PC-9 (cell line): ENCODE data around the gene MSI2. TPM values are rescaled to one million over a fixed set of nuclear protein-coding genes. Genes with fewer than 3 reads are reported as not detected.

Experiments
- BruUV-seq: library from RNA; stranded (reverse); fragments of 400-500 nt; replicated peaks from 2 replicates; lab custom pipeline; 2021; lab: Mats Ljungman, UMichigan
- CTCF ChIA-PET: fragments of 300-600 bp; sonication (Branson Sonifier 250); formaldehyde crosslinking; loops from one replicate; lab custom pipeline; 2022; ENCODE audit warnings: antibody characterized with exemption; lab: Charles Lee
- POLR2A ChIA-PET: fragments of 300-600 bp; sonication (Branson Sonifier 250); formaldehyde crosslinking; loops from one replicate; lab custom pipeline; 2022; ENCODE audit warnings: antibody characterized with exemption; ENCODE audit not compliant: unreplicated experiment; lab: Charles Lee
- DNase-seq, 2 experiments: peaks; one replicate each; pipeline versions ENCODE4 v3.0.0 to v3.0.0-alpha.2; 2015 to 2022; ENCODE audit warnings: mixed read lengths in 1 of 2
- H2AFZ ChIP-seq: fragments of 200-600 bp; sonication (generic); 2 replicates; pipeline ENCODE4 v1.8.1; 2017; ENCODE audit warnings: antibody characterized with exemption
- H3F3A ChIP-seq: fragments of 200-600 bp; sonication (generic); 2 replicates; pipeline ENCODE4 v1.8.1; 2017; ENCODE audit warnings: antibody characterized with exemption, mild to moderate bottlenecking, low read depth; ENCODE audit not compliant: insufficient read depth
- H3K27ac ChIP-seq: fragments of 200-600 bp; sonication (generic); 2 replicates; pipeline ENCODE4 v1.6.1; 2016; ENCODE audit warnings: mixed run types
- H3K27me3 ChIP-seq: fragments of 200-600 bp; sonication (generic); 2 replicates; pipeline ENCODE4 v1.6.1; 2016; ENCODE audit warnings: low read depth, mixed run types; ENCODE audit not compliant: insufficient read depth
- H3K36me3 ChIP-seq: fragments of 200-600 bp; sonication (generic); 2 replicates; pipeline ENCODE4 v1.6.1; 2016; ENCODE audit warnings: low read depth, mixed run types
- H3K4me1 ChIP-seq: fragments of 200-600 bp; sonication (generic); replicated peaks from 2 replicates; pipeline ENCODE4 v1.6.1; 2016; ENCODE audit warnings: mixed run types; ENCODE audit not compliant: insufficient read depth
- H3K4me2 ChIP-seq: fragments of 200-600 bp; sonication (generic); 2 replicates; pipeline ENCODE4 v1.6.1; 2017; ENCODE audit warnings: mixed run types
- H3K4me3 ChIP-seq: fragments of 200-600 bp; sonication (generic); 2 replicates; pipeline ENCODE4 v1.6.1; 2016; ENCODE audit warnings: mixed run types
- H3K79me2 ChIP-seq: fragments of 200-600 bp; sonication (generic); 2 replicates; pipeline ENCODE4 v1.6.1; 2017; ENCODE audit warnings: low read depth, mixed run types
- H3K9me2 ChIP-seq: fragments of 200-600 bp; sonication (generic); 2 replicates; pipeline ENCODE4 v1.8.1; 2017; ENCODE audit warnings: mild to moderate bottlenecking; ENCODE audit not compliant: insufficient read depth
- H3K9me3 ChIP-seq: fragments of 200-600 bp; sonication (generic); 2 replicates; pipeline ENCODE4 v1.8.1; 2016; ENCODE audit warnings: low read depth; ENCODE audit not compliant: insufficient read depth
- H4K20me1 ChIP-seq: fragments of 200-600 bp; sonication (generic); 2 replicates; pipeline ENCODE4 v1.8.1; 2017; ENCODE audit not compliant: insufficient read depth
- EZH2 ChIP-seq: fragments of 200-600 bp; sonication (generic); IDR thresholded peaks from 2 replicates; pipeline ENCODE4 v1.8.0; 2017; ENCODE audit warnings: antibody characterized with exemption, low read depth
- intact Hi-C: fragments of 100-400 bp; cut with micrococcal nuclease; formaldehyde crosslinking; loops from one replicate; pipeline ENCODE4 v1.10.0; 2022; ENCODE audit not compliant: unreplicated experiment
- total RNA-seq: library from RNA; stranded (reverse); gene quantifications from 2 replicates; pipeline ENCODE4 v1.2.3, GENCODE V29; 2021
- TF ChIP-seq, protein P1 (sequence below): fragments of 200-600 bp; sonication (generic); conservative IDR thresholded peaks from 2 replicates; pipeline ENCODE4 v1.6.1; 2017; ENCODE audit warnings: mixed run types, antibody characterized with exemption, mild to moderate bottlenecking, moderate library complexity

Gene MSI2
- total RNA-seq, 1 experiment from 2014 or later: 15.7 TPM

DNA sequence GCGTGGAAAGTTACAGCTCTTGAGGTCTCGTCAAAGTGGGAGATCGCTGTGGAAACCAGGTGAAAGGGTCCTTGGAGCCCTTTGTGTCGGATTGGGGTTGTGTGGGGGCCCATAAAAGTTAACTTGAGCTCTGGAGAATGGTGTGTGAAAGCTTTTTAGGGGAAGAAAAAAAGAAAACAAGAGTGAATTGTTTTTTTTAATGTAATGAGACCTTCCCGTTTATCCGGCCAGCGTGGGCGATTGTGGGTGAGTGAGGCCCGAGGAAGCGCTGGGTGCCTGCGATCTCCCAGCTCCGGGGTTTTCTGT is 150.6 kb downstream of the MSI2 start:
- Histone ChIP-seq H4K20me1 (no peaks in the 10 kb centered on the region), H3K9me2 (no peaks in the 10 kb centered on the region), H3K27me3 (0 out of 2 replicates have a peak, but pooled peaks cover 13% of the 10 kb centered on the region), H3F3A (peaks cover 30% of the 10 kb centered on the region), H3K79me2 (no peaks in the 10 kb centered on the region), H3K4me2 (peak overlapping the region; percentile 77), H3K4me1 (peaks cover 33% of the 10 kb centered on the region), H3K27ac (peak overlapping the region; percentile 79), H2AFZ (no peak overlapping the region), H3K36me3 (no peaks in the 10 kb centered on the region), H3K9me3 (no peaks in the 10 kb centered on the region), H3K4me3 (peak overlapping the region; percentile 43; the same call in 1 of the 2 replicates)
- no peak for DNase-seq
- TF ChIP-seq EZH2: no peak
- TF ChIP-seq, protein P1, sequence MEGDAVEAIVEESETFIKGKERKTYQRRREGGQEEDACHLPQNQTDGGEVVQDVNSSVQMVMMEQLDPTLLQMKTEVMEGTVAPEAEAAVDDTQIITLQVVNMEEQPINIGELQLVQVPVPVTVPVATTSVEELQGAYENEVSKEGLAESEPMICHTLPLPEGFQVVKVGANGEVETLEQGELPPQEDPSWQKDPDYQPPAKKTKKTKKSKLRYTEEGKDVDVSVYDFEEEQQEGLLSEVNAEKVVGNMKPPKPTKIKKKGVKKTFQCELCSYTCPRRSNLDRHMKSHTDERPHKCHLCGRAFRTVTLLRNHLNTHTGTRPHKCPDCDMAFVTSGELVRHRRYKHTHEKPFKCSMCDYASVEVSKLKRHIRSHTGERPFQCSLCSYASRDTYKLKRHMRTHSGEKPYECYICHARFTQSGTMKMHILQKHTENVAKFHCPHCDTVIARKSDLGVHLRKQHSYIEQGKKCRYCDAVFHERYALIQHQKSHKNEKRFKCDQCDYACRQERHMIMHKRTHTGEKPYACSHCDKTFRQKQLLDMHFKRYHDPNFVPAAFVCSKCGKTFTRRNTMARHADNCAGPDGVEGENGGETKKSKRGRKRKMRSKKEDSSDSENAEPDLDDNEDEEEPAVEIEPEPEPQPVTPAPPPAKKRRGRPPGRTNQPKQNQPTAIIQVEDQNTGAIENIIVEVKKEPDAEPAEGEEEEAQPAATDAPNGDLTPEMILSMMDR: no peak
- no TSS peak for BruUV-seq
- intact Hi-C loops: no loop called here
- CTCF ChIA-PET: interaction anchor here (0.6 kb wide), 1 partner anchor 169 kb away, joined by 4 read pairs; no protein-coding TSS in a partner anchor
- POLR2A ChIA-PET: no interaction called here

DNA sequence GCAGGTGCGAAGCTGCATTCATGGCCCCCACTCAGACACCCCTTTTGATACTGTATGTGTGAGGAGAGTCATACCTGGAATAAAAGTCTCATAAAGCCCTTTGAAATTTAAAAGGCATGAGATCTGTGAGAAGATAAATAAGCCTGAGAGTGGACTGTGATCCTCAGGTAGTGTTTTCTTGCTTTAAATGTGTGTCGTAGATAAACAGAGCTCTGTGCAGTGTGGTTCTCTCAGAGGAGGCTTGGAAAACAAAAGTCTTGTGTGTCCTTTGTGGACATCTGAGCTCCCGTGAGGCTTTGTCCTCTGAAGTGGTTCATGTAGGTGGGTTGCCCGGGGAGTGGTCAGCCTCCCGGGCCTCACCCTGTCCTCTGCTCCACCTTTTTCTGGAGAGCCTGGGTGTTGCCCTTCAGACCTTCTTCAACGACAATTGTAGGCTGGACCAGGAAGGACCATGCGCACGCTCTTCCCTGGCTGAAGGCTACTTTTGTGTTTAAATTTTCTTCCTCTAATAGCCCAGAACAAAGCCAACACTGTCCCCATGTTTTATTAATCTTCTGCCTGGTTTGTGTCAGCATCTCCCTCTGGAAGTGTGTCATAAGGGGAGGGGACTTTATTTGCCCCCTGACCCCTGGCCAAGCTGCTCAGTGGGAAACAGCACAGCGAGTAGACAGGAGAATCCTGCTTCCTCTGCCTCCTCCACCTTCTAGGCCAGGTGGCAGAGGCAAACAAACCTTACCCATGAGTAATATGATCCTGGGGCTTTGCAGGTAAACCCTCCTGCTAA is 151.2 kb downstream of the MSI2 start:
- peak; percentile 37 to 94 for DNase-seq

GRCh38 chr17:57408071-57408811 is 151.9 kb downstream of the MSI2 start:
- no TSS peak for BruUV-seq
- Histone ChIP-seq H4K20me1 (no peaks in the 10 kb centered on the region), H3K4me3 (peak overlapping the region; percentile 43; the same call in 1 of the 2 replicates), H3K27me3 (0 out of 2 replicates have a peak, but pooled peaks cover 13% of the 10 kb centered on the region), H3K79me2 (no peaks in the 10 kb centered on the region), H3K9me3 (no peaks in the 10 kb centered on the region), H3K9me2 (no peaks in the 10 kb centered on the region), H3K4me2 (peak overlapping the region; percentile 77), H3K27ac (peak overlapping the region; percentile 79), H3K4me1 (peaks cover 33% of the 10 kb centered on the region), H2AFZ (peak overlapping the region; percentile 19; the same call in 1 of the 2 replicates), H3K36me3 (no peaks in the 10 kb centered on the region), H3F3A (peaks cover 30% of the 10 kb centered on the region)
- DNase-seq: peak in 1 of 2 experiments; percentile 66
- intact Hi-C loops: no loop called here
- TF ChIP-seq, protein P1: no peak
- TF ChIP-seq EZH2: no peak
- ChIA-PET POLR2A (no interaction called here), CTCF (interaction anchor here (0.6 to 0.7 kb wide), 2 partner anchors 135 to 376 kb away, joined by 3 to 8 read pairs; no protein-coding TSS in a partner anchor)

More for the DNA sequence above, 151.2 kb downstream of the MSI2 start:
- TF ChIP-seq EZH2: no peak
- TF ChIP-seq, protein P1: no peak
- H3K36me3 ChIP-seq: no peaks in the 10 kb centered on the region
- H2AFZ ChIP-seq: peak overlapping the region; percentile 19; the same call in 1 of the 2 replicates
- intact Hi-C loops: no loop called here
- H3K9me3 ChIP-seq: no peaks in the 10 kb centered on the region
- no peaks in the 10 kb centered on the region for H3K79me2 ChIP-seq
- no peaks in the 10 kb centered on the region for H3K9me2 ChIP-seq
- POLR2A ChIA-PET: interaction anchor here (0.5 kb wide), 1 partner anchor 30 kb away, joined by 11 read pairs; no protein-coding TSS in a partner anchor
- H3F3A ChIP-seq: peaks cover 30% of the 10 kb centered on the region
- H3K4me1 ChIP-seq: peaks cover 33% of the 10 kb centered on the region
- H3K27me3 ChIP-seq: 0 out of 2 replicates have a peak, but pooled peaks cover 13% of the 10 kb centered on the region
- CTCF ChIA-PET: no interaction called here
- H3K4me2 ChIP-seq: peak overlapping the region; percentile 77
- H3K27ac ChIP-seq: peak overlapping the region; percentile 79
- no peaks in the 10 kb centered on the region for H4K20me1 ChIP-seq
- peak overlapping the region; percentile 43; the same call in 1 of the 2 replicates for H3K4me3 ChIP-seq
- BruUV-seq: no TSS peak
